Liver (tissue), 9 donors: Measurements from ENCODE around the gene ACMSD. TPM values are rescaled to one million over a fixed set of nuclear protein-coding genes. Genes with fewer than 3 reads are reported as not detected.
"Not testable (repeated sequence)": the region's sequence is repeated elsewhere in the genome, so short reads cannot be mapped to it uniquely, and the experiment has no call there.

Source experiments
- DNase-seq: peaks from one replicate; pipeline ENCODE4 v3.0.0-alpha.2; 2017; ENCODE audit warnings: low spot score
- H3K27ac ChIP-seq, 2 donors: one replicate each; pipeline ENCODE4 v1.7.0; 2013; ENCODE audit warnings: inconsistent platforms in 2 of 2, low read length in 2 of 2, control low read depth in 1 of 2, low read depth in 1 of 2, mild to moderate bottlenecking in 1 of 2
- H3K27me3 ChIP-seq, 4 donors: one replicate each; pipeline versions ENCODE4 v1.6.1 to v1.7.0; 2013; ENCODE audit warnings: low read length in 3 of 4, inconsistent platforms in 1 of 4, mild to moderate bottlenecking in 1 of 4, moderate library complexity in 1 of 4; ENCODE audit not compliant: control insufficient read depth in 4 of 4, insufficient read depth in 4 of 4
- H3K36me3 ChIP-seq, 4 donors: one replicate each; pipeline versions ENCODE4 v1.6.1 to v1.7.0; 2013; ENCODE audit warnings: low read length in 3 of 4, mild to moderate bottlenecking in 3 of 4, low read depth in 1 of 4, moderate library complexity in 1 of 4; ENCODE audit not compliant: control insufficient read depth in 4 of 4, insufficient read depth in 3 of 4
- H3K4me1 ChIP-seq, 4 donors: one replicate each; pipeline versions ENCODE4 v1.6.1 to v1.7.0; 2013; ENCODE audit warnings: low read length in 3 of 4, mild to moderate bottlenecking in 3 of 4, moderate library complexity in 1 of 4; ENCODE audit not compliant: control insufficient read depth in 4 of 4, insufficient read depth in 4 of 4
- H3K4me3 ChIP-seq, 3 donors: one replicate each; pipeline versions ENCODE4 v1.6.1 to v1.7.0; 2013; ENCODE audit warnings: low read length in 3 of 3, control low read depth in 1 of 3, low read depth in 1 of 3, mild to moderate bottlenecking in 1 of 3
- H3K9ac ChIP-seq, 2 donors: one replicate each; pipeline ENCODE4 v1.7.0; 2013; ENCODE audit warnings: low read length in 2 of 2, mild to moderate bottlenecking in 2 of 2, moderate library complexity in 2 of 2, control low read depth in 1 of 2, low read depth in 1 of 2
- H3K9me3 ChIP-seq, 4 donors: one replicate each; pipeline versions ENCODE4 v1.6.1 to v1.7.0; 2013; ENCODE audit warnings: low read length in 3 of 4; ENCODE audit not compliant: control insufficient read depth in 4 of 4
- EGR1 ChIP-seq, 2 donors: IDR thresholded peaks; 2 replicates each; pipeline ENCODE4 v1.6.1; 2016 to 2018; ENCODE audit warnings: antibody characterized with exemption in 2 of 2, low read depth in 2 of 2
- FOXA1 ChIP-seq: IDR thresholded peaks from 2 replicates; pipeline ENCODE4 v1.6.1; 2016; ENCODE audit warnings: antibody characterized with exemption
- FOXA2 ChIP-seq: IDR thresholded peaks from 2 replicates; pipeline ENCODE4 v1.6.1; 2016; ENCODE audit warnings: antibody characterized with exemption
- GABPA ChIP-seq, 2 donors: IDR thresholded peaks in 1 of 2; conservative IDR thresholded peaks in 1 of 2; 2 replicates each; pipeline ENCODE4 v1.6.1; 2016; ENCODE audit warnings: antibody characterized with exemption in 2 of 2, mild to moderate bottlenecking in 1 of 2, moderate library complexity in 1 of 2
- HNF4G ChIP-seq: IDR thresholded peaks from 2 replicates; pipeline ENCODE4 v1.6.1; 2016; ENCODE audit warnings: antibody characterized with exemption
- RAD21 ChIP-seq, 2 donors: IDR thresholded peaks; 2 replicates each; pipeline ENCODE4 v1.6.1; 2016; ENCODE audit warnings: antibody characterized with exemption in 2 of 2, mild to moderate bottlenecking in 2 of 2
- TAF1 ChIP-seq: conservative IDR thresholded peaks from 2 replicates; pipeline ENCODE4 v1.6.1; 2016; ENCODE audit warnings: antibody characterized with exemption, mild to moderate bottlenecking
- YY1 ChIP-seq: IDR thresholded peaks from 2 replicates; pipeline ENCODE4 v1.6.1; 2016; ENCODE audit warnings: antibody characterized with exemption, mild to moderate bottlenecking
- WGBS: extraction: QIAGEN DNeasy Blood & Tissue Kit; methylation state at CpG from one replicate; pipeline ENCODE4 v1.1.7; 2013; 5-methylcytosine and 5-hydroxymethylcytosine counted together
- polyA plus RNA-seq, 2 donors: library from polyadenylated mRNA; stranded (reverse) in 1 of 2; unstranded in 1 of 2; fragments of 200-250 nt in 1 of 2; fragments of >200 nt in 1 of 2; fragmentation: Nextera tagmentation in 1 of 2; extraction: Ambion mirVana in 1 of 2; gene quantifications; one replicate each; pipeline versions ENCODE4 v1.2.1 to v1.2.3, GENCODE V29; 2013 to 2015
- total RNA-seq, 2 donors: library from RNA; depleted of rRNA; stranded (reverse); fragments of >200 nt; gene quantifications; one replicate each; pipeline ENCODE4 v1.2.3, GENCODE V29; 2014
- TF ChIP-seq, protein P1 (sequence below): IDR thresholded peaks from 2 replicates; pipeline ENCODE4 v1.6.1; 2016; ENCODE audit warnings: antibody characterized with exemption, mild to moderate bottlenecking
- TF ChIP-seq, protein P2 (sequence below): fragments of 150-350 bp; IDR thresholded peaks from 2 replicates; pipeline ENCODE4 v1.5.1; 2017; ENCODE audit warnings: improper control_type of control experiment, low read depth, low read length; ENCODE audit not compliant: missing input control
- TF ChIP-seq, protein P3 (sequence below): IDR thresholded peaks from 2 replicates; pipeline ENCODE4 v1.6.1; 2016; ENCODE audit warnings: antibody characterized with exemption
- donor health status: healthy.
- donor health status: healthy.
- donor health status: healthy.
- donor health status: healthy.
- donor health status: healthy.

The ACMSD gene
- total and polyA plus RNA-seq, 4 donors, result 11.9 to 91.4 (median 75.8) TPM

DNA sequence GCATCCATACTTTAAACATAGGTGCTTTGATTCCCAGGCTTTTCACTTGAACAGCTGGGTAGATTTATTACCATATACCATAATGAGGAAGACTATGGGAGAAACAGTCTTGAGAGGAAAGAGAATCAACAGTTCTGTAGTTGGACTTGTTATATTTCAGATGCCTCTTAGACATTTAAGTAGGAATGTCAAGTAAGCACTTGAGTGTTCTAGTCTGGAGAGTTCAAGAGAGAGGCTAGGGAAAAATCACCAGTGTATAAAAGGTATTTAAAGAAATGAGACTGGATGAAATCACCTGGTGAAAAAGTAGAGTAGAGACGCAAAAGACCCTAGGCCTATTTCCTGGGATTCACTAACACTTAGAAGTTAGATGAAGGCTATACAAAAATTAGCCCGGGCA lies 66.8 kb downstream of the ACMSD start (continued):
- TF ChIP-seq, protein P1, sequence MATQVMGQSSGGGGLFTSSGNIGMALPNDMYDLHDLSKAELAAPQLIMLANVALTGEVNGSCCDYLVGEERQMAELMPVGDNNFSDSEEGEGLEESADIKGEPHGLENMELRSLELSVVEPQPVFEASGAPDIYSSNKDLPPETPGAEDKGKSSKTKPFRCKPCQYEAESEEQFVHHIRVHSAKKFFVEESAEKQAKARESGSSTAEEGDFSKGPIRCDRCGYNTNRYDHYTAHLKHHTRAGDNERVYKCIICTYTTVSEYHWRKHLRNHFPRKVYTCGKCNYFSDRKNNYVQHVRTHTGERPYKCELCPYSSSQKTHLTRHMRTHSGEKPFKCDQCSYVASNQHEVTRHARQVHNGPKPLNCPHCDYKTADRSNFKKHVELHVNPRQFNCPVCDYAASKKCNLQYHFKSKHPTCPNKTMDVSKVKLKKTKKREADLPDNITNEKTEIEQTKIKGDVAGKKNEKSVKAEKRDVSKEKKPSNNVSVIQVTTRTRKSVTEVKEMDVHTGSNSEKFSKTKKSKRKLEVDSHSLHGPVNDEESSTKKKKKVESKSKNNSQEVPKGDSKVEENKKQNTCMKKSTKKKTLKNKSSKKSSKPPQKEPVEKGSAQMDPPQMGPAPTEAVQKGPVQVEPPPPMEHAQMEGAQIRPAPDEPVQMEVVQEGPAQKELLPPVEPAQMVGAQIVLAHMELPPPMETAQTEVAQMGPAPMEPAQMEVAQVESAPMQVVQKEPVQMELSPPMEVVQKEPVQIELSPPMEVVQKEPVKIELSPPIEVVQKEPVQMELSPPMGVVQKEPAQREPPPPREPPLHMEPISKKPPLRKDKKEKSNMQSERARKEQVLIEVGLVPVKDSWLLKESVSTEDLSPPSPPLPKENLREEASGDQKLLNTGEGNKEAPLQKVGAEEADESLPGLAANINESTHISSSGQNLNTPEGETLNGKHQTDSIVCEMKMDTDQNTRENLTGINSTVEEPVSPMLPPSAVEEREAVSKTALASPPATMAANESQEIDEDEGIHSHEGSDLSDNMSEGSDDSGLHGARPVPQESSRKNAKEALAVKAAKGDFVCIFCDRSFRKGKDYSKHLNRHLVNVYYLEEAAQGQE, result no peak

DNA sequence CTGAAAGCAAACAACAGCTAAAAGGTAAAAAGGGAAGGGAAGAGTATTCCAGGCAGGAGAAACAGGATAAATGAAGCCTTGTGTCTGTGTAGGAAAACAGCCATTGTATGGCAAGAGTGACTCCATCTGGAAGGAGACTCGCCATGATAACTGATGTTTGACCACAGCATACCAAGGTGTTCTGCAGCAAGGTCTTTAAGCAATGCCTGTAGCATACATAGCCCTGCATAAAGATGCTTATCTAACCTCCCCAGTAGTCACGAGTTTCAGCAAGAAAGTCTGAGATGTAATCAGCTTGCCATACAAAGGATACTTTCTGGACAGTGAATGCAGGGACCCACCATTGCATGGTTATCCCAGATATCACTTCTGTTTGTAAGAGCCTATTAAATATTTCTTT lies 68.3 kb downstream of the ACMSD start:
- 85% methylated on average over 2 of the region's 2 CpGs for WGBS

DNA sequence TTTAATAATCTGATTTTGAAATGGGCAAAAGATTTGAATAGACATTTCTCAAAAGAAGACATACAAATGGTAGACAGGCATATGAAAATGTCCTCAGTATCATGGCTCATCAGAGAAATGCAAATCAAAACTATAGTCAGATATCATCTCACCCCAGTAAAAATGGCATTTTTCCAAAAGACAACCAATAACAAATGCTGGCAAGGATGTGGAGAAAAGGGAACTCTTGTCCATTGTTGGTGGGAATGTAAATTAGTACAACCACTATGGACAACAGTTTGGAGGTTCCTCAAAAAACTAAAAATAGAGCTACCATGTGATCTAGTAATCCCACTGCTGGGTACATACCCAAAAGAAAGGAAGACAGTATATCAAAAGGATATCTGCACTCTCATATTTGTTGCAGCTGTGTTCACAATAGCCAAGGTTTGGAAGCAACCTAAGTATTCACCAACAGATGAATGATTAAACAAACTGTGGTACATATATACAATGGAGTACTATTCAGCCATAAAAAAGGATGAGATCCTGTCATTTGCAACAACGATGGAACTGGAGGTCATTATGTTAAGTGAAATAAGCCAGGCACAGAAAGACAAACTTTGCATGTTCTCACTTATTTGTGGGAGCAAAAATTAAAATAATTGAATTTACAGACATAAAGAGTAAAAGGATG lies 69.2 kb downstream of the ACMSD start:
- H3K36me3 ChIP-seq, H3K4me1 ChIP-seq, H3K9ac ChIP-seq, H3K9me3 ChIP-seq, DNase-seq, H3K27ac ChIP-seq, H3K27me3 ChIP-seq, H3K4me3 ChIP-seq: not testable (repeated sequence)
- 85% methylated on average over 1 of the region's 1 CpG for WGBS

More for the DNA sequence above, 68.3 kb downstream of the ACMSD start:
- Histone ChIP-seq H3K4me3 (no peak overlapping the region), H3K9ac (no peak overlapping the region), H3K36me3 (peaks cover 0 to 4% (median 2%) of the 10 kb centered on the region in 4 donors), H3K27me3 (no peaks in the 10 kb centered on the region), H3K4me1 (peaks cover 0 to 6% (median 1%) of the 10 kb centered on the region in 4 donors), H3K27ac (no peak overlapping the region), H3K9me3 (no peaks in the 10 kb centered on the region)
- no peak for DNase-seq
- no peak for TF ChIP-seq GABPA (IDR thresholded peaks at IDR 0.05 in 1 of 2, conservative IDR thresholded peaks at IDR 0.05 in 1 of 2)
- no peak for TF ChIP-seq HNF4G
- TF ChIP-seq, protein P2, sequence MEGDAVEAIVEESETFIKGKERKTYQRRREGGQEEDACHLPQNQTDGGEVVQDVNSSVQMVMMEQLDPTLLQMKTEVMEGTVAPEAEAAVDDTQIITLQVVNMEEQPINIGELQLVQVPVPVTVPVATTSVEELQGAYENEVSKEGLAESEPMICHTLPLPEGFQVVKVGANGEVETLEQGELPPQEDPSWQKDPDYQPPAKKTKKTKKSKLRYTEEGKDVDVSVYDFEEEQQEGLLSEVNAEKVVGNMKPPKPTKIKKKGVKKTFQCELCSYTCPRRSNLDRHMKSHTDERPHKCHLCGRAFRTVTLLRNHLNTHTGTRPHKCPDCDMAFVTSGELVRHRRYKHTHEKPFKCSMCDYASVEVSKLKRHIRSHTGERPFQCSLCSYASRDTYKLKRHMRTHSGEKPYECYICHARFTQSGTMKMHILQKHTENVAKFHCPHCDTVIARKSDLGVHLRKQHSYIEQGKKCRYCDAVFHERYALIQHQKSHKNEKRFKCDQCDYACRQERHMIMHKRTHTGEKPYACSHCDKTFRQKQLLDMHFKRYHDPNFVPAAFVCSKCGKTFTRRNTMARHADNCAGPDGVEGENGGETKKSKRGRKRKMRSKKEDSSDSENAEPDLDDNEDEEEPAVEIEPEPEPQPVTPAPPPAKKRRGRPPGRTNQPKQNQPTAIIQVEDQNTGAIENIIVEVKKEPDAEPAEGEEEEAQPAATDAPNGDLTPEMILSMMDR, result no peak
- no peak for TF ChIP-seq TAF1
- no peak for TF ChIP-seq YY1

DNA sequence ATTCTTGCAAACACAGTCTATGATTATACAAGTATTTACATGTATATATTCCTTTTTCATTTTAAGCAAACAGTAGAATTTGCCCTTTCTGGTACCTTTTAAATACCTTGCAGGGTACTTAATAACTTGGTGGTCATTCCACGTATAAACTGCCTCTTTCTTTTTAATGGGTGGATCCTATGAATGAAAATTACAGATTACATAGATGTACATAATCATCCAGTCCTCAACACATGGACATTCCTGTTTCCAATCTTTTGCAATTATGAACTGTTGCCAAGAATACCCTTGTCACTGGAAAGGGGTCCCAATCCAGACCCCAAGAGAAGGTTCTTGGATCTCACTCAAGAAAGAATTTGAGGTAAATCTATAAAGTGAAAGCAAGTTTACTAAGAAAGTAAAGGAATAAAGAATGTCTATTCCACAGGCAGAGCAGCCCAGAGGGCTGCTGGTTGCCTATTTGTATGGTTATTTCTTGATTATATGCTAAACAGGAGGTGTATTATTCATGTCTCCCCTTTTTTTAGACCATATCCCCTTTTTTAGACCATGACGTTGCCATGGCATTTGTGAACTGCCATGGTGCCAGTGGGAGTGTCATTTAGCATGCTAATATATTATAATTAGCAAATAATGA lies 72.5 kb downstream of the ACMSD start:
- H3K27ac ChIP-seq, result no peak overlapping the region
- H3K4me3 ChIP-seq, result no peak overlapping the region
- no peaks in the 10 kb centered on the region for H3K9me3 ChIP-seq
- 87% methylated on average over 2 of the region's 2 CpGs for WGBS
- no peak for DNase-seq
- H3K36me3 ChIP-seq, result no peaks in the 10 kb centered on the region
- H3K9ac ChIP-seq, result no peak overlapping the region
- peaks cover 0 to 6% (median 1%) of the 10 kb centered on the region in 4 donors for H3K4me1 ChIP-seq
- no peaks in the 10 kb centered on the region for H3K27me3 ChIP-seq
- TF ChIP-seq FOXA2 (no peak), YY1 (no peak), HNF4G (no peak), FOXA1 (no peak), GABPA (IDR thresholded peaks at IDR 0.05 in 1 of 2, conservative IDR thresholded peaks at IDR 0.05 in 1 of 2) (no peak), RAD21 (IDR thresholded peaks at IDR 0.05) (no peak), EGR1 (IDR thresholded peaks at IDR 0.05; ENCODE audit: low read depth in 2 of 2) (no peak)
- TF ChIP-seq, protein P1, result no peak
- TF ChIP-seq, protein P2, result no peak
- TF ChIP-seq, protein P3, sequence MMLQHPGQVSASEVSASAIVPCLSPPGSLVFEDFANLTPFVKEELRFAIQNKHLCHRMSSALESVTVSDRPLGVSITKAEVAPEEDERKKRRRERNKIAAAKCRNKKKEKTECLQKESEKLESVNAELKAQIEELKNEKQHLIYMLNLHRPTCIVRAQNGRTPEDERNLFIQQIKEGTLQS, result no peak
